GM21529 (cell line): Measurements from ENCODE around the gene CORO6.

Experiments used
- ATAC-seq: cut with Tn5 transposase; IDR thresholded peaks from one replicate; pipeline ENCODE4 v1.9.1; 2021; ENCODE audit not compliant: unreplicated experiment

CORO6 gene

DNA sequence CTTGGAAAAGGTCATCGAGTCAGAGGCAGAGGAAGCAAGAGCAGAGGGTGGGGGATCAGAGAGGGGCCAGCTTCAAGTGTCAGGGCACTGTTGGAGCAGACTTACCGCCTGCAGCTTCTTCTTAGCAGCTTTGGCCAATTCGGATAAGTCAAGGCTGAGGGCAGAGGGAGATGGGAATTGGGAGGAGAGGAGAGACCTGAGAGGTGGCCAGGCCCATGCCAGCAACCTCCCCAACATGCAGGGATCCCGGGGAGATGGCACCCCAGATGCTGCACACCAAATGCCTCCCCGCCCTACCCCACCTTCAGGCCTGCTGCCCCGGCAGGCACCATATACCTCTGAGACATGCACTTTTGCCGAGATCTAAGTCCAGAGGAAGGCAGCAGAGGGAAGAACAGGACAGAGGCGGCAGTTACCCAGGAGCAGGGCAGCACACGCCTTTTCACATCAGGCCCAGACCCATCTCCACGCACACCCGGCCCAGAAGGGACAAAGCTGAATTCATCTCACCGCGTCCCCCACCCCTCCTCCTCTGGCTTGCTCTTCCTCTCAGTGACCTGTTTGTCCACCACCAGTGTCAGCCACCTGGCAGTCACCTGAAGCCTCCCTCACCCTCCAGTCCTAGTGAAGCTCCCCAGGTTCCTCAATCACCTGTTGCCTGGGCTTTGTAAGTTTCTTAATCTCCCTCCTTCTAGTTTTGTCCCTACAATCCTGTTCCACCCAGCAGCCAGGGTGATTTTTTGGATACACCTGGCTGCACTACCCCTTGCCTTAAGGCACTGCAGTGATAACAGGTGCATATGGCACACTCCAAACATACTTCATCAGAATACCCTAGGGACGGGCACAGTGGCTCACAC lies 43.9 kb downstream of the CORO6 start:
- no peak for ATAC-seq

DNA sequence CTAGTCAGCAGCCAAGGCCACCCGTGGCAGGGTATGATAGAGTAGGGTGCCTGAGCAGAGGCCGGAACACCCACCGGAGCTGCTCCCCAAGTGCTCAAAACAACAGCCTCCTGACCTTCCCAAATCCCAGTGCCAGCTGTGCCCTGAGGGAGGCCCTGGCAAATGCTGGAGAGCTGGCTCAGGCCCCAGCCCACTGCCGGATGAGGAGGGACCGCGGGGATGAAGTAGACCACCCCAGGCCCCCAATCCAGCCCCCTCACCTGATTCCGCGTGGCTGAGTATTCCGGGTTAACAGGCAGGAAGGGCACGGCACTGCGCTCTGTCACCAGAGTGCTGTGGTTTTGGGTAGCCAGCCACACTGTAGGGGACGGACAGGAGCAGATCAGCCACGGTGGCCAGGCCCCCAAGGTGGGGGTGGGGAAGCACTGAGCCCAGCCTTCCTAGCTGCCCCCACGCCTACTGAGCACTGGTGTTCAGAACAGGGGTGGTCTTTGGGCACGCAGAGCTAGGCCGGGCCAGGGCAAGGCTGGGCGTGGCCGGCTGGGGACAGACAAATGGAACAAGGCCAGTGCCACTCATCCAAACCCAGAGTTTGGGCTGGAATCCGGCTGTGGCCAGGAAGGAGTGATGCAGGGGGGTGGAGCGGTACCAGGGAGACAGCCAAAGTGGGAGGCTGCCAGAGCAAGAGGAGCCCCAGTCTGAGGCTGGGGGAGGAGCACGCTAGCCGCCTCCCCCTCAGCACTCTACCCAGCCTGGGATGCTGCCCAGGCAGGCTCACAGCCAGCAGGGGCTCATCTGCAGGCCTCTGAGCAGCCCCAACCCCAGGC lies 45.1 kb downstream of the CORO6 start:
- no peak for ATAC-seq

DNA sequence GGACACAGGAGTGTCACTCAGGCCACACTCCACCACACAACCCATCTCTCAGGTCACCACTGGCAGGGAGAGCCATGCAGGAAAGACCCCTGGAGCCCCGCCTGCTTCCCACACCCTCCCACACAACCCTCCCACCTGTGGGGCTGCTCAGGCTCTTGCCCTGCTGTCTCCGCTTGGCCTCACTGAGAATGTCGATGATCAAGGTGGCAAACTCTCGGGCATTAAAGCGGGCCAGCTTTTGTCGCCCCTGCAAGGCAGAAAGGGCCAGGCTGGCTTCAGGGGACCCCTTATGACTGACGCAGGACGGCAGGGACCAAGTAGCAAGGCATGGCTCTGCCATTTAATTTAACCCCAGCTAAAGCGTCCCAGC lies 45.7 kb downstream of the CORO6 start:
- no peak for ATAC-seq

DNA sequence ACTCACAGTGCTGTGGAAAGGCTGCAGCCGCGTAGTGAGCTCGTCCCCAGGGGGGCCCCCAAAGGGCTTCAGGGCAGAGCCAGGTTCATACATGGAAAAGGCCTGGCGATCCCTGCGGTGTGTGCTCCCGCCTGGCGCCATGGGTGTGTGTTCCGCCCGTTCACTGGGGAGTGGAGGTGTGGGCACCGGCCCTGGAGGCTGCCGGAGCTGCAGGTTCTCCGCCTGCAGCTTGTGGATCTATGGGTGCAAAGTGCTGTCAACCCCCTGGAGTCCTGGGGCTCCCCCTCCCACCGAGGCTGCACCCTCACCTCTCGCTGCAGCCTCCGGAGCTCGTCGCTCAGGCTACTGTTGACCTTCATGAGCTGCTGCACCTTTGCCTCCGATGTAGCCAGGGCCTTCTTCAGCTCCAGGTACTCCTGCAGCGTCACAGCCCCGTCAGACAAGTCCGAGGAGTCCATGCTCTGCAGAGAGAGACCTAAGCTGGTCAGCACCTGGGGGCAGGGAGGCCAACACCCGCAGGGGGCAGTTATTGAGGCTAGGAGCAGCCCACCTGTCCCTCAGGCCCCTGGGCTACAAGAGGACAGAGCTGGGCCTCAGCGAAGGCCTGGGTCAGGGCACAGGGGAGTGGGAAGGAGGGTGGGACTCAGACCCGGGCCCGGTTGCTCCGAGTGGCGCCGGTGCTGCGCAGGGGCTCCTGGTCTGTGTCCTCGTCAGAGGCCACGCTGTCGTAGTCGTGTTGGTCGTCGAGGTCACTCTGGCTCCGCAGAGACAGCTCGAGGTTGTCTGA lies 46.3 kb downstream of the CORO6 start:
- no peak for ATAC-seq

DNA sequence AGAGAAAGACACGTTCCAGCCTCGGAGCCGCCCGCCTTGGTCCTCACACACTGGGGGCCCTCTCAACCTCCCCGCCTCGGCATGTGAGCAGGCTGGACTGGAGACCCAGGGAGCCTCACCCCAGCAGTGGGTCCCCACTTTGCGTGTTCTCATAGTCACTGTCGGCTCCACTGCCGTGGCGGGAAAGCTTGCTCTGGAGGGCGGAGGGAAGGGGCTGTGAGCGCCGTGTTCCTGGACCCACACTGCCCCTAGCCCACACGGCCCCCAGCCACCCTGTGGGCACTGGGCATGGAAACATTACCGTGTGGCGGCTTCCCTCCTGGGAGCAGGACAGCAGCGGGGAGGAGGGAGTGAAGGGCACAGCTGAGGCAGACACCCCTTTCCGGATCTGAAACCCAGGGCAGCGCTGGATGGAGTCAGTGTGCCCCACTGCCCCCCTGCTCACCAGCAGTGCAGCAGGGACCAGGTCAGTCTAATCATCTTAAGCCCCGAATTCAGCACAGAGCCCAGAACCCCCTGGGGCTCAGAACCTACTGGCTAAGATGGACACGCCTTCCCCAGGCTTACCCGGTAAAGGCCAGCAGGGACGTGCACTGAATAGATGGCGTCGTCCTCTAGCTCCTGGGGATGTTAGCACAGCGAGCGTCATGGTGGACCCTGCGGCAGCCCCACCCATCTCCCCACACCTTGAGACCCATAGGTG lies 47.0 kb downstream of the CORO6 start:
- ATAC-seq, result no peak

DNA sequence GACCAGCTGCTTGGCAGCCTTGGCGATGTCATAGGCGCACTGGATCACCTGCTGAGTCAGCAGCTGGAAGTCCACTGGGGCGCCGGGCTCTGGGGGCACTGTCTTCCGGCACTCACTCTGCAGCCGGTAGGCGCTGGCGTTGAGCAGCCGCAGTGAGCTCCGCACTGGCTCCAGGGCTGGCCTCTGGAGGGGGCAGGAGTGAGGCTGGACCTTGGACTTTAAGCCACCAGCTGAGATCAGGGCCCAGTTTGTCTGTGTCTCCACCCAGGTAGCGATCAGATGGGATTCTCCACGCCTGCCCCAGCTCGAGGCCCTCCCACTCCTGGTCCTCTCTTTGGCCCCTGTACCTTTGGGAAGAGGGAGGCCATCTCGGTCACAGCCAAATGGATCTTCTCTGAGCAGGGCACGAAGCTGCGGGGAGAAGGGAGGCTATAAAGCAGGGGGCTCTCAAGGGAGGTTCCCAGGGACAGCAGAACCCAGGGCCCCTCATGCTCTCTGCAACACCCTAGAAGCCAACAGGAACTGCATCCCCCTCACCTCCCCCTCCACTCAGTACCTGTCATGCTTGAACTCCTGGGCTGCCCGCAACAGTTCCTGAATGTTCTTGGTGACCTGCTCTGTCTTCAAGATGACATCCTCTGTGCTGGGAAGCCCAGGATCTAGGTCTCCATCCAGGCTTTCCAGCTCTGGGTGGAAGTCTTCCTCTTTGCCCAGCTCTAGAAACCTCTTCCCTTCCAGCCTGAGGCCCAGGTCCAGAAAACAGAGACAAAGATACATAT lies 47.8 kb downstream of the CORO6 start:
- ATAC-seq, result no peak

DNA sequence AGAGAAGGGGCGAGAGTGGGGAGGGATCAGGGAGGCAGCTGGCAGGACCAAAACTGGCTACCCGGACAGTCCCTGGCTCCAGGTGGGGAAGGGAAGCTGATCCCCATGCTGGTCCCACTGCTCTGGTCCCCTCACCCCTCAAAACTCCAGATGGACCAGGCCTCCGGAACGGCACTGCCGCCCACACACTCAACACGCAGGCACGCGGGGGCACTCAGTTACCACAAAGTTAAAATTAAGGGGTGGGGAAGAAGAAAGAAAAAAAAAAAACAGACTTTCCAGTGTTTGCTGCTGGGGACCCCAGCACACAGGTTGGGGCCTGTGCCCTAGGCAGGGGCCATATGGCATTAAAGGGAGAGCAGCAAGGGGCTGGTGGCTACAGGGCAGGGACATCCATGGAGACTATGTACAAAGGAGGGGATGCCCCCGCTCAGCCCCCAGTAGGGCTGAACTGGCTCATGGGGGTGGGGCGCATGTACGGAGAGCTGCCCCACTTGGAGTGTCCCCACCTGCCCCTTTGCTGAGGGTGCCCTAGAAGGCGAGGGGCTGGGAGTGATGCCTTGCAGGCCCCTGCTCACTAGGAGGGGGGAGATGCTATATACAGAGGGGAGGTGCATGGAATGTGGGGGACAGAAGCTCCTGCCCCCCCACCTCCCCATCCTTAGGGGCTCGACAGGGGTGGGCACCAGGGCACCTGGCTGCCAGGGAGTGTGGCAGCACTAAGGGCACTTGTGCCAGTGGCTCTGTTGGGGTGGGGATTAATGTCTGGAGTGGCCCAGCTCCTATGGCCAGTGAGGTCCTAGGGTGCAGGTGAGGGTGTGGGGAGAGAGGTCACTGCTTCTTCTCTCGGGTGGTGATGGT lies 48.6 kb downstream of the CORO6 start:
- no peak for ATAC-seq

DNA sequence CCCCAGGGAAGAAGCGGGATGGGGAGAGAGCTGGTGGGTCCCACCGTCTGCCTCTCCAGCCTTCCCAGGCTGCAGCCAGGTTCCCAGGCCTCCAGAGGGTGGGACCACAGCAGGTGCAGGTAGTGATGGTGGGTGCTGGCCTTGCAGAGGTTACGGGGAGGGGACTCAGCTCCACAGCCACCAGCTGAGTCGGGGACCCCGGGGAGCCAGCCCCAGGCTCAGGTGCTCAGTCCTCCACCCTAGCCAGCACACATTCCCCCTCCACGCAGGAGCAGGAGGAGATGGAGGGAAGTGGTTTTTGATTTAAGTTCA lies 49.2 kb downstream of the CORO6 start:
- ATAC-seq, result no peak

DNA sequence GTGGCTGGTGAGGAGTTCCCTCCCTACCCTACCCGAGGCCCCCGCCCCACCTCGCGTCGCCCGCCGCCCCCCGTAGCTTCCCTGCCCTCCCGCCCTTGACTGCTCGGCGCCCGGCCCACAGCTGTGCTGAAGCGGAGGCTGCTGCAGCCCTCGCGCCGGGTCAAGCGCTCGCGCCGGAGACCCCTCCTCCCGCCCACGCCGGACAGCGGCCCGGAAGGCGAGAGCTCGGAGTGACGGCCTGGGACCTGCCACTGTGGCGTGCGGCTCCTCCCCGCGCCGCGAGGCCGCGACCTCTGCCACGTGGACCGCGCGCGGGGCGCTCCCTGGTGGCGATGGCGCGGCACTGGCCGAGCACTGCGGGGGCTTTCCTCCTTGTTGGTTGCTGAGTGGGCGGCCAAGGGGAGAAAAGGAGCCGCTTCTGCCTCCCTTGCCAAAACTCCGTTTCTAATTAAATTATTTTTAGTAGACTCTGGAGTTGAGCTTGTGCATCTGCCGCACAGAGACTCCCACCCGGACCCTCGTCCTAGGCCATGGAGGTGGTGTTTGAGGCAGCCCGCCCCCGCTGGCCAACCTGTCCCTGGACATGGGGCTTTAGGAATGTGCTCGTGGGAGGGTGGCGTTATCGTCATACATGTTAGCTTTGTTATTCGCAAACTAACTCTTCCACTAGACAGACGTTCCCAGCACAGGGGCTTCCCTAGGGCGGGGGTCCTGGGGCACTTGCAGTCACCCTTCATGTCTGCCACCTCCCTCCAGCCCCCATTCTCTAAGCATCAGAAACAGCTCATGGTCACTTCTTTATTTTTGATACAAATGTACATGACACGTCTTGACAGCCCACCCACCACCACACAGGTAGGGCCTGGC lies 49.8 kb downstream of the CORO6 start:
- ATAC-seq, result no peak

DNA sequence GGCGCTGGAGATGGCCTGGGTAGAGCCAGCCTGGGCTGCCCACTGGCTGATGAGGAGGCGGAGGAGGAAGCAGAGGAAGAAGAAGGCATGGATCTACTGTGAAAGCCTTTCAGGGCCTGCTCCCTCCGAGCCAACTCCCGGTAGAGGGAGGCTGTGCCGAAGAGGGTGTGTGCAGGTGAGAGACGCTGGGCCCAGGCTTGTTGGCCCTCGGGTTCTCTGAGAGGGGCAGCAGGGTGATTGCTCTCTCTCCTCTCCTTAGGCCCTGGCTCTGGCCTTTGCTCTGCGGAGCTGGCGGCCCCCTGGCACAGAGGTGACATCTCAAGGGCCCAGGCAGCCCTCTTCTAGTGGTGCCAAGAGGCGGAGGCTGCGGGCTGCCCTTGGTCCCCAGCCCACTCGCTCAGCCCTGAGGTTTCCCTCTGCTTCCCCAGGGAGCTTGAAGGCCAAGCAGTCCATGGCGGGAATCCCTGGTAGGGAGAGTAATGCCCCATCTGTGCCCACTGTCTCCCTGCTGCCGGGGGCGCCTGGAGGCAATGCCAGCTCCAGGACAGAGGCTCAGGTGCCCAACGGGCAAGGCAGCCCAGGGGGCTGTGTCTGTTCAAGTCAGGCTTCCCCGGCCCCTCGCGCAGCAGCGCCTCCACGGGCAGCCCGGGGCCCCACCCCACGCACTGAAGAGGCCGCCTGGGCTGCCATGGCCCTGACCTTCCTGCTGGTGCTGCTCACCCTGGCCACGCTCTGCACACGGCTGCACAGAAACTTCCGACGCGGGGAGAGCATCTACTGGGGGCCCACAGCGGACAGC lies 50.6 kb downstream of the CORO6 start:
- ATAC-seq, result no peak

DNA sequence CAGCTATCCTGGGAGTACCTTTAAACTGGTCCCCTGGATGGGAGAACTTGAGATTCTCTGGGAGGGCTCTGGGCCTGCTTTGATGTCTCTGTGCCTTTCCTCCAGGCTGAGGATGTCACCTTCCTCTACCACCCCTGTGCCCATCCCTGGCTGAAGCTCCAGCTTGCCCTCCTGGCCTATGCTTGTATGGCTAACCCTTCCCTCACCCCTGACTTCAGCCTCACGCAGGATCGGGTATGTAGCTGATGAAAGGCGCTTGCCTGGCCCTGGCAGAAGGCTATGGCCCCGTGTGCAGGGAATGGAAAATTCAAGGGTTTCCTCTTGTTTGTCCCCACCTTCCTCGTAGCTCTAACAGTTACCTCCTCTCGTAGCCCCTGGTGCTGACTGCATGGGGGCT lies 51.2 kb downstream of the CORO6 start:
- ATAC-seq, result no peak

DNA sequence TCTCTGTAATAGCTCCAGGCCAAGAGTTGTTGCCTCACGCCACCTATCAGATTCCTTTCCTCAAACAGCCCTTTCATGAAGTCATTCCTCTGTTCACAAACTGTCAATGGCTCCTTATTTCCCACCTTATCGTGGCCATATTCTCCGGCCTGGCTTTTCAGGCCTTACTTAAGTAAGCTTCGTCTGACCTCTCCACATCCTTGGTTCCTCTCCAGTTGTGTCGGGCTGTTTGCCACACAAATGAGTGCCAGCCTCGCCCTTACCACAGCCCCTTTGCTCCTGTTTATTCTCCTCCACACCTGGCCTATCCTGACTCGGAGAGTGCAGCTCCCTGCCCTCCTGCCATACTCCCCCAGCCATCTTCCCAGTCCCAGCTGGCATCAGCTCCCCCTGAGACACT lies 52.2 kb downstream of the CORO6 start:
- no peak for ATAC-seq

DNA sequence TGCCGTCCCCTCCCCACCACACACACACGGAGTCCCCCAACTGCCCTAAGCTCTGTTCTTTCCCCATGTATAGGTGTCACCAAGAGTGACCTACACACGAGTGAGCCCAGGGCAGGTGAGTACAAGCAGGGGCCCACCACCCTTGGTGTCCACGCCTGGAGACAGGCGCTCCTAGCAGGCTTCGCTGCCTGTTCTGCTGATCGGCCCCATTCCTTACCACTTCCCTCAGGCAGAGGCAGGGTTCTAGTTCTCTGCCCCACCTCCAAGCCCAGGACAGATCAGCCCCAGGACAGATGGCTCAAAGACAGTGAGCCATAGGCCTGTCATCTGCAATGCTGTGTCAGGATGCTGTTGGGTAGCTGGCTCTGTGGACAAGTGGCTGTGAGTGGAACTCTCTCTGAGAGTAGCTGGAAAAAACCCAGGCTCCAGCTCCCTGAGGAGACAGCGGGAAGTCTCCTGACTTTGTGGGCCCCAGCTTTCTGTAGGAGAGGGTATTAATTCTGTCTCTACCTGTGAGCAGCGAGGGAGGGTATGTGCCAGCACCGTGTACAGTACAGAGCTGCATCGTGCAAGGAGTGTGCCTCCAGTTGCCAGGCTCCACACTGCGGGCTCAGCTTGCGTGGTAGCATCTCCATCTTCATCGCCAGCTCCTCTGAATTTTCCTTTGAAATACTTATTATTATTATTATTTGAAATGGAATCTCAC lies 53.3 kb downstream of the CORO6 start:
- no peak for ATAC-seq

DNA sequence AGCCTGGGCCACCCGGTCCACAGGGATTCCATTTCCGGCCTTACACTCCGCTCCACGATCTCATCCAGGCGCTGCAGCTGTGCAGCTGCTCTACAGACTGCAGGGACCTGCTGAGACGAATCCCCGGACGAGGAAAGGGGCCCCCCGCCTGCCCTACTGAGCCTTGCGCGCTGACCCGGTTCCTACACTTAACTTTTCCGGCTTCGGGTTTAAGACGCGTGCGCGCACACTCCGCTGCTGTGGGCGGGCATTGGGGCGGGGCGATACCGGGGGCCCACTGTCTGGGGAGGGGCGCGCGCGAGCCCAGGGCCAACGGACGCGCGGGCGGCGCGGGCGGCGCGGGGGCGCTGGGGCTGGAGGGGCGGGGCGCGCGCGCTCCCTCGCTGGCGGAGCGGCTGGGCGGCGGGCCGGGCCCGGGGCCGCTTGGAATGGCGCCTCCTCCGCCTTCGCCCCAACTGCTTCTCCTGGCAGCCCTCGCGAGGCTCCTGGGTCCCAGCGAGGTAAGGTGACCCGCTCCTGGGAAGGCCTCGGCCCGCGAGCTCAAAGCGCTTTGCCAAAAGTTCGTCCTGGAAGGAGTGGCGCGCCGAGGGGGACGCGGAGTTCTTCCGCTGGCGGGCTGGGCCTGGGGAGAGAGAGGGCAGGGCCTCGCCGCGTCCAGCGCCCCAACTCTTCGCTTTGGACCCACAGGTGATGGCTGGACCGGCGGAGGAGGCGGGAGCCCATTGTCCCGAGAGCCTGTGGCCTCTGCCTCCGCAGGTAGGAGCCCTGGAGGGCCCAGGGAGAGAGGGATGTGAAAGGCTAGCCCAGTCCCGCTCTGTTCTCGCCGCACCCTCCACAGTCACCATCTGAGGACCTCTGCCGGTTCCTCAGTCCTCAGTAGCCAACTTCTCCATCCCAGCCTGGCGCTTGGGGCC lies 54.1 kb downstream of the CORO6 start, which contains the start of gene TP53I13:
Gene TP53I13 (plus strand): TSS at position 371 of the 914 bp plus-strand sequence. CDS start 58 bp downstream, at position 429.
- peak; percentile 37 for ATAC-seq

DNA sequence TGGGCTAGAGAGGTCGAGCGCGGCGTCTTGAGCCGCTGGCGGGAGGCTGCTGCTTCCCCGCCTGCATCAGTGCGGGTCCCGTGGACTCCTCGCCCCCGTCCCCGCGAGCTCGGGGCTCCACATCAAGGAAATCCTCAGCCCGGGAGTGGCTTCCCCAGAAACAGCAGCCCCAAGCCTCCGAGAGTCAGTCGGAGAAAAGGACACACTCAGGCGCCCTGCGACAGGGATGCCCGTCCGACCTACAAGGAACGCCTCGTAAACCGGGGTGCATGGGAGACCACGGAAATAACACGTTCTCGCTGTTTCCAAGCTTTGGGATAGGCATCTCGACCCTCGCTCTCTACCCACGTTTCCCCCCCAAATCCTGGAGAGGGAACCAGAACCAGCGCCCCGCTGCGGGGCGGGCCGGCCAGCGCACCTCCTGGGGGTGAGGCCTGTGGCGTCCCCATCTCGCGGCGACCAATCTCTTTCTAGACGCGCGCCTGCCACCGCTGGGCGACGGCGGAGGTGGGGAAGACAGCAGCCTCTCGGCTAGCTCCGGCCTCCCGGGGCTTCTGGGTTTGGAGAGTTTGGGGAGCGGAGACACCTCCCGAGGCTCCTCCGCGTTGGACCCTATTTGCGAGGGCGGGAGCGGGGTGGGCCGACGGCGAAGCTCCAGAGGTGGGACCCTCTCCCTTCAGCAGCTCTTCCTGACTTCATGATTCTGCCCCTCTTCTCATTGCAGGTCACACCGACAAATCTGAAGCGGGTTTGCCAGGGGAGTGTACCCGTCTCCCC lies 55.0 kb downstream of the CORO6 start:
- peak; percentile 44 for ATAC-seq
